ENCODE results near the gene FGA.

Gene FGA

DNA sequence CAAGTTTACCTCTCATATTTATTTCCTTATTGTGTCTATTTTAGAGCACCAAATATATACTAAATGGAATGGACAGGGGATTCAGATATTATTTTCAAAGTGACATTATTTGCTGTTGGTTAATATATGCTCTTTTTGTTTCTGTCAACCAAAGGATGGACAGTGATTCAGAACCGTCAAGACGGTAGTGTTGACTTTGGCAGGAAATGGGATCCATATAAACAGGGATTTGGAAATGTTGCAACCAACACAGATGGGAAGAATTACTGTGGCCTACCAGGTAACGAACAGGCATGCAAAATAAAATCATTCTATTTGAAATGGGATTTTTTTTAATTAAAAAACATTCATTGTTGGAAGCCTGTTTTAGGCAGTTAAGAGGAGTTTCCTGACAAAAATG lies 21.5 kb downstream of the FGA start:
- no peak for DNase-seq (ENCODE audit: extremely low spot score)
- TF ChIP-seq HDGF (IDR thresholded peaks at IDR 0.05; ENCODE audit: borderline replicate concordance), result no peak
- TF ChIP-seq TARDBP (IDR thresholded peaks at IDR 0.05), result no peak
- no peak for TF ChIP-seq CTBP1 (IDR thresholded peaks at IDR 0.05; ENCODE audit: borderline replicate concordance)
- POLR2A ChIA-PET, result interaction anchor here (1.1 to 1.3 kb wide), 2 partner anchors 19 kb away, joined by 3 read pairs; partner anchors contain the start of gene PLRG1
- CTCF ChIA-PET, result interaction anchor here (0.6 to 1.8 kb wide), 2 partner anchors 10 to 202 kb away, joined by 3 to 7 read pairs; no protein-coding TSS in a partner anchor

GRCh38 chr4:154566639-154567204 lies 23.8 kb downstream of the FGA start:
- TF ChIP-seq L3MBTL2 (conservative IDR thresholded peaks at IDR 0.05) (no peak), FOXM1 (IDR thresholded peaks at IDR 0.05; ENCODE audit: borderline replicate concordance) (no peak), TARDBP (IDR thresholded peaks at IDR 0.05) (no peak), SP1 (IDR thresholded peaks at IDR 0.05) (no peak), ZNF384 (IDR thresholded peaks at IDR 0.05) (no peak), BHLHE40 (IDR thresholded peaks at IDR 0.05; ENCODE audit: borderline replicate concordance) (no peak), HDGF (IDR thresholded peaks at IDR 0.05; ENCODE audit: borderline replicate concordance) (no peak), NFRKB (IDR thresholded peaks at IDR 0.05) (no peak), ARNT (IDR thresholded peaks at IDR 0.05) (no peak)
- POLR2A ChIA-PET, result interaction anchor here (0.6 kb wide), 1 partner anchor 17 kb away, joined by 3 read pairs; the partner anchor contains the start of gene PLRG1
- no peak for DNase-seq (ENCODE audit: extremely low spot score)
- CTCF ChIA-PET, result interaction anchor here (0.7 kb wide), 1 partner anchor 52 kb away, joined by 3 read pairs; no protein-coding TSS in a partner anchor

DNA sequence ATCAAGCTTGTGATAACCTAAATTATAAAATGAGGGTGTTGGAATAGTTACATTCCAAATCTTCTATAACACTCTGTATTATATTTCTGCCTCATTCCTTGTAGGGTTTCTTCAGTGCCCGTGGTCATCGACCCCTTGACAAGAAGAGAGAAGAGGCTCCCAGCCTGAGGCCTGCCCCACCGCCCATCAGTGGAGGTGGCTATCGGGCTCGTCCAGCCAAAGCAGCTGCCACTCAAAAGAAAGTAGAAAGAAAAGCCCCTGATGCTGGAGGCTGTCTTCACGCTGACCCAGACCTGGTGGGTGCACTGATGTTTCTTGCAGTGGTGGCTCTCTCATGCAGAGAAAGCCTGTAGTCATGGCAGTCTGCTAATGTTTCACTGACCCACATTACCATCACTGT lies 24.8 kb downstream of the FGA start:
- POLR2A ChIA-PET, result no interaction called here
- CTCF ChIA-PET, result interaction anchor here (1.4 kb wide), 1 partner anchor 53 kb away, joined by 7 read pairs; no protein-coding TSS in a partner anchor
- no peak for TF ChIP-seq SP1 (IDR thresholded peaks at IDR 0.05)
- no peak for TF ChIP-seq SUZ12 (IDR thresholded peaks at IDR 0.05)
- TF ChIP-seq L3MBTL2 (conservative IDR thresholded peaks at IDR 0.05), result no peak
- TF ChIP-seq ZNF384 (IDR thresholded peaks at IDR 0.05), result no peak
- no peak for TF ChIP-seq ELF4 (IDR thresholded peaks at IDR 0.05)
- no peak for TF ChIP-seq FOXM1 (IDR thresholded peaks at IDR 0.05; ENCODE audit: borderline replicate concordance)
- TF ChIP-seq HDGF (IDR thresholded peaks at IDR 0.05; ENCODE audit: borderline replicate concordance), result no peak
- no peak for TF ChIP-seq CTBP1 (IDR thresholded peaks at IDR 0.05; ENCODE audit: borderline replicate concordance)
- no peak for TF ChIP-seq TARDBP (IDR thresholded peaks at IDR 0.05)
- no peak for TF ChIP-seq NFRKB (IDR thresholded peaks at IDR 0.05)
- no peak for DNase-seq (ENCODE audit: extremely low spot score)

GRCh38 chr4:154564311-154564710 lies 26.2 kb downstream of the FGA start:
- TF ChIP-seq LEF1 (IDR thresholded peaks at IDR 0.05; ENCODE audit: borderline replicate concordance) (no peak), L3MBTL2 (conservative IDR thresholded peaks at IDR 0.05) (no peak), SUZ12 (IDR thresholded peaks at IDR 0.05) (no peak), HDGF (IDR thresholded peaks at IDR 0.05; ENCODE audit: borderline replicate concordance) (no peak), FOXK2 (IDR thresholded peaks at IDR 0.05) (no peak), ARNT (IDR thresholded peaks at IDR 0.05) (no peak), FOXA1 (IDR thresholded peaks at IDR 0.05) (no peak), FOXM1 (IDR thresholded peaks at IDR 0.05; ENCODE audit: borderline replicate concordance) (no peak), CTBP1 (IDR thresholded peaks at IDR 0.05; ENCODE audit: borderline replicate concordance) (no peak), NFRKB (IDR thresholded peaks at IDR 0.05) (no peak), BHLHE40 (IDR thresholded peaks at IDR 0.05; ENCODE audit: borderline replicate concordance) (no peak), TARDBP (IDR thresholded peaks at IDR 0.05) (no peak), SP1 (IDR thresholded peaks at IDR 0.05) (no peak), ZNF384 (IDR thresholded peaks at IDR 0.05) (no peak), ELF4 (IDR thresholded peaks at IDR 0.05) (no peak)
- TF ChIP-seq, protein P1, sequence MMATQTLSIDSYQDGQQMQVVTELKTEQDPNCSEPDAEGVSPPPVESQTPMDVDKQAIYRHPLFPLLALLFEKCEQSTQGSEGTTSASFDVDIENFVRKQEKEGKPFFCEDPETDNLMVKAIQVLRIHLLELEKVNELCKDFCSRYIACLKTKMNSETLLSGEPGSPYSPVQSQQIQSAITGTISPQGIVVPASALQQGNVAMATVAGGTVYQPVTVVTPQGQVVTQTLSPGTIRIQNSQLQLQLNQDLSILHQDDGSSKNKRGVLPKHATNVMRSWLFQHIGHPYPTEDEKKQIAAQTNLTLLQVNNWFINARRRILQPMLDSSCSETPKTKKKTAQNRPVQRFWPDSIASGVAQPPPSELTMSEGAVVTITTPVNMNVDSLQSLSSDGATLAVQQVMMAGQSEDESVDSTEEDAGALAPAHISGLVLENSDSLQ (IDR thresholded peaks at IDR 0.05), result no peak
- ChIA-PET POLR2A (interaction anchor here (0.7 kb wide), 1 partner anchor 14 kb away, joined by 3 read pairs; the partner anchor contains the start of gene PLRG1), CTCF (interaction anchor here (0.6 to 1.4 kb wide), 2 partner anchors 55 to 219 kb away, joined by 3 to 7 read pairs; no protein-coding TSS in a partner anchor)
- no peak for DNase-seq (ENCODE audit: extremely low spot score)

GRCh38 chr4:154562697-154563254 lies 27.8 kb downstream of the FGA start, which contains the start of gene FGB:
TSS of gene FGB (plus strand) at chr4:154563011. CDS start at chr4:154563019, 8 bp downstream.
- CTCF ChIA-PET, result interaction anchor here (0.6 to 1.1 kb wide), 3 partner anchors 12 to 56 kb away, joined by 3 read pairs; partner anchors contain the start of gene PLRG1
- POLR2A ChIA-PET, result interaction anchor here (1.8 kb wide), 1 partner anchor 13 kb away, joined by 6 read pairs; the partner anchor contains the start of gene PLRG1
- no peak for DNase-seq (ENCODE audit: extremely low spot score)
- TF ChIP-seq ZNF384 (IDR thresholded peaks at IDR 0.05) (no peak), L3MBTL2 (conservative IDR thresholded peaks at IDR 0.05) (no peak), CTBP1 (IDR thresholded peaks at IDR 0.05; ENCODE audit: borderline replicate concordance) (no peak), ELF4 (IDR thresholded peaks at IDR 0.05) (no peak), SP1 (IDR thresholded peaks at IDR 0.05) (no peak), NFRKB (IDR thresholded peaks at IDR 0.05) (no peak), FOXA1 (IDR thresholded peaks at IDR 0.05) (no peak), FOXK2 (IDR thresholded peaks at IDR 0.05) (no peak)
- TF ChIP-seq, protein P1 (IDR thresholded peaks at IDR 0.05), result no peak

DNA sequence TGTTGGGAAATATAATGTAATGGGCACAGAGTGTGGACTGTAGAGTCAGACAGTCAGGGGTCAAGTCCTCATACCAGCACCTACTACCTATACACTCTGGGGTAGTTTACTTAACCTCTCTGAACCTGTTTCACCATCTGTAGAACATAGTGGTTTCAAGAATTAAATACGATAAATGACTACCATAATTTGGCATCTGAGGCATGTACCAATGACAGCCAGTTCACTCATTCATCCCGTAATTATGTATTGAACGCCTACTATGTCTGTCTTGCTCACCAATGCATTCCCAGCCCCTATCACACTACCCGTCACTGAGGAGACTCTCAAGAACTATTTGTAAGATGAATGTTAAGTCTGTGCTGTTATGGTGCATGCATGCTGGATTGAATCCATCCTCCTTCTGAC lies 29.7 kb downstream of the FGA start:
- no peak for DNase-seq (ENCODE audit: extremely low spot score)
- TF ChIP-seq L3MBTL2 (conservative IDR thresholded peaks at IDR 0.05) (no peak), SP1 (IDR thresholded peaks at IDR 0.05) (no peak), ELF4 (IDR thresholded peaks at IDR 0.05) (no peak), LEF1 (IDR thresholded peaks at IDR 0.05; ENCODE audit: borderline replicate concordance) (no peak), ZNF384 (IDR thresholded peaks at IDR 0.05) (no peak), FOXA1 (IDR thresholded peaks at IDR 0.05) (no peak), TARDBP (IDR thresholded peaks at IDR 0.05) (no peak), BHLHE40 (IDR thresholded peaks at IDR 0.05; ENCODE audit: borderline replicate concordance) (no peak), CTBP1 (IDR thresholded peaks at IDR 0.05; ENCODE audit: borderline replicate concordance) (no peak), ARNT (IDR thresholded peaks at IDR 0.05) (no peak), SUZ12 (IDR thresholded peaks at IDR 0.05) (no peak)
- TF ChIP-seq, protein P1 (IDR thresholded peaks at IDR 0.05), result no peak
- CTCF ChIA-PET, result no interaction called here
- POLR2A ChIA-PET, result no interaction called here

Data from HEK293T (cell line).